GM19438 (cell line): ENCODE data around the gene PSMB11.
"Not testable (repeated sequence)": the region's sequence is repeated elsewhere in the genome, so short reads cannot be mapped to it uniquely, and the experiment has no call there.

ENCODE experiments used
- ATAC-seq: cut with Tn5 transposase; IDR thresholded peaks from one replicate; pipeline ENCODE4 v1.9.1; 2021; ENCODE audit warnings: low read depth; ENCODE audit not compliant: unreplicated experiment

Gene PSMB11, protein sequence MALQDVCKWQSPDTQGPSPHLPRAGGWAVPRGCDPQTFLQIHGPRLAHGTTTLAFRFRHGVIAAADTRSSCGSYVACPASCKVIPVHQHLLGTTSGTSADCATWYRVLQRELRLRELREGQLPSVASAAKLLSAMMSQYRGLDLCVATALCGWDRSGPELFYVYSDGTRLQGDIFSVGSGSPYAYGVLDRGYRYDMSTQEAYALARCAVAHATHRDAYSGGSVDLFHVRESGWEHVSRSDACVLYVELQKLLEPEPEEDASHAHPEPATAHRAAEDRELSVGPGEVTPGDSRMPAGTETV

DNA sequence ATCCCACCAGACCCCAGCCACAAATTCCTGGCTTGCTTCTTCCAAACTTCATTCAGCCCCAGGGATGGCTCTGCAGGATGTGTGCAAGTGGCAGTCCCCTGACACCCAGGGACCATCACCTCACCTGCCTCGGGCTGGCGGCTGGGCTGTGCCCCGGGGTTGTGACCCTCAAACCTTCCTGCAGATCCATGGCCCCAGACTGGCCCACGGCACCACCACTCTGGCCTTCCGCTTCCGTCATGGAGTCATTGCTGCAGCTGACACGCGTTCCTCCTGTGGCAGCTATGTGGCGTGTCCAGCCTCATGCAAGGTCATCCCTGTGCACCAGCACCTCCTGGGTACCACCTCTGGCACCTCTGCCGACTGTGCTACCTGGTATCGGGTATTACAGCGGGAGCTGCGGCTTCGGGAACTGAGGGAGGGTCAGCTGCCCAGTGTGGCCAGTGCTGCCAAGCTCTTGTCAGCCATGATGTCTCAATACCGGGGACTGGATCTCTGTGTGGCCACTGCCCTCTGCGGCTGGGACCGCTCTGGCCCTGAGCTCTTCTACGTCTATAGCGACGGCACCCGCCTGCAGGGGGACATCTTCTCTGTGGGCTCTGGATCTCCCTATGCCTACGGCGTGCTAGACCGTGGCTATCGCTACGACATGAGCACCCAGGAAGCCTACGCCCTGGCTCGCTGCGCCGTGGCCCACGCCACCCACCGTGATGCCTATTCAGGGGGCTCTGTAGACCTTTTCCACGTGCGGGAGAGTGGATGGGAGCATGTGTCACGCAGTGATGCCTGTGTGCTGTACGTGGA is at the start of gene PSMB11:
PSMB11 (plus strand) TSS at position 51 of the 804 bp plus-strand sequence; CDS start at position 65, 14 bp downstream.
- ATAC-seq, result no peak

DNA sequence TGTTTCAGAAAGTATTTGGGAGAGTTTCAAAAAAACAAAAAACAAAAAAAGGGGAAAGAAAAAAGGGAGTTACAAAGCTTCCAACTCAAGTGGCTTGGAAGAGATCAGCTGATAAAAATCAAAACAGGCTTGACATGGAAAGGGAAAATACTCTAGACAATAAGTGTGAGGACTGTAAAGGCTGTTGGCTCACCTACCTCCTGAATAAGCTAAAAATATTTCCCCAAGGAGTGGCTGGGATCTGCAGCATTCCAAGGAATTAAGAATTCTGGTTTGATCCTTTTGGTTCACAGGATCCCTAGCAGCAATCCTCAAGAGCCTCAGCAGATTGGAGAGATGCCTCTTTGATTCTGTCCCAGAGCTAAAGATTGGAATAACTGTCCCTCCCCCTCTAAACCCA is 48.5 kb upstream of the PSMB11 start:
- no peak for ATAC-seq

DNA sequence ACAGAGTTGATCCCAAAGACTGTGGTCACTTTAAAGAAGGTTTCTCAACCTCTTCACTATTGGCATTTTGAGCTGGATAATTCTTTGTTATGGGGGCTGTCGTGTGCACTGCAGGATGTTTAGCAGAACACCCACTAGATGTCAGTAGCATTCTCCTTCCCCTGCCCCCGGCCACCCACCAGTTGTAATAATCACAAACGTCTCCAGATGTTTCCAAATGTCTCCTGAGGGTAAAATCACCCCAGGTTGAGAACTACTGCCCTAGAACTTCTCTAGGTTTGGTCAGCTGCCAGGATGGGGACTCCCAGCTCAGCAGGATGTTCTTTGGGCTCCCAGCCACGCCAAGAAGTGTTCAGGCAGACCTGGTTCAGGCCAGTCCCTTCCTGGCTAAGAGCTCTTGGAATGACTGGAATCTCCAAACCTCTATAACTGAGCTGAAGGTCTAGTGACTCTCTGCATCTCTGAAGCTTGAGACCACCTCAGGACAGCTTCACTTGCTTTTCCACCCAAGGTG is 47.2 kb upstream of the PSMB11 start:
- no peak for ATAC-seq

DNA sequence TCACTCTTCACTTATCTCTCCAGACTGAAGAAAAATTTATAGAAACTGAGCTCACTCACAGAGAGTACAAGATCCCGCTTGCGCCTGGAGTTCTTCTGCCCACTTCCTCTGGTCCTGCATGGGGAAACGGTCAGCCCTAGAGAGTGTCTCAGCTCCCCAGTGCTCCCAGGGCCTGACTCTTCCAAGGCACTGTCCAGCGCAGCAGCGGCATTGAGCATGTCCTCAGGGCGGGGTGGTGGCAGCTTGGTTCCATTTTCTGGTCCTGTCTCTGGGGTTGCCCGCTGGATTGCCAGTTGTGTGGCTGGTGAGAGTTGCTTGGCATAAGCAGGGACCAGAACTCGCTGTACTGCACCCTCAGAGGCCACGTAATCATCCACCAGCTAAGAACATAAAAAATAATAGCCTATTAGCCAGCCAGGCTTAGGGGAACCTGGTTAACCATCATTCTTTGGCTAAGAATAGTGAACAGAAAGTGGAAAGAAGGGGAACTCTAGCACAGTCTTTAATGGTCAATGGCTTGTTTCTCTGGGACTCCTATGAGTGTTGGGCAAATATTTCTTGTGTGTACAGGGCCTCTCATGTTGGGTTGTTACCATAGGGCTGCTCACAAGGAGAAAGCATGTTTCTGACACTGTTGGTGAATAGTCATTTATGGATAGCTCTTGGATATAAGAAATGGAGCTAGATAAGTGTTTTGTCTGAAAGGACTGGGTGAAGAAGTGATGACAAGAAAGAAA is 46.0 kb upstream of the PSMB11 start:
- no peak for ATAC-seq

DNA sequence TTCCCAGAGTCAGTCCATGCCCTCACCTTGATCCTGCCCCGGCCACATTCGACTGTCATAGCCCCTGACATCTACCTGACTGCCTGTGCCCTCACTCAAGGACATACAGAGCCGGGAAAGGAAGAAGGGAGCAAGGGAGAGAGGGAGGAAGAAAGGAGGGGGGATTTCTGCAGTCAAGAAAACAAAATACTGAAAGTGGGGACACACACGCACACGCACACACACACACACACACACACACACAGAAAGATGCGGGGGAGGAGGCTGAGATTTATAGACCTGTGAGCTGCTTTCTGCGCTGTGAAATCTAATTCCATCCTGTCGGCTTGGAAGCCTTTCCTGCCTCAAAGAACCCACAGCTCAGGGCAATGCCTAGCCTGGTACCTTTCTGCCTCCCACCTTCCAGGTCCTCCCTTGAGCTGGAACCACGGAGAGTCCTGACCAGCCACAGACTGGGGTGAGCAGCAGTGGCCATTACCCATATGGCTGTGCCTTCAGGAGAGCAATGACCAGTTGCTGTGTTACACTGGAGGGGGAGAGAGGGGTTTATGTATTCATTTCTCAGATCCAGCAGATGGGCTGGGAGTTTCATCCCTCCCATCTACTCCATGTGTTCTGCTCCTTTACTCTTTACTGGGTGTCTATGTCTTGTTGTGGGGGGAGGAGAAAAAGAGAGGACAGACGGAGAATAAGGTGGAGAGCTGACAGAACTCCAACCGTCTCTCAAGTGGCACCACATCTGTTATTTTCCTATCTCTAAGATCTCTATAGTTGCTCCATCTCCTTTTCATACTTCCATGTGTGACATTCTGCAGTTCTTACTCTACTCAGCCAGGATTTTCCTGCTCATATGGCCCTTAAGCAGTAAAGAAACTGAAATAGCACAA is 45.0 kb upstream of the PSMB11 start:
- no peak for ATAC-seq

DNA sequence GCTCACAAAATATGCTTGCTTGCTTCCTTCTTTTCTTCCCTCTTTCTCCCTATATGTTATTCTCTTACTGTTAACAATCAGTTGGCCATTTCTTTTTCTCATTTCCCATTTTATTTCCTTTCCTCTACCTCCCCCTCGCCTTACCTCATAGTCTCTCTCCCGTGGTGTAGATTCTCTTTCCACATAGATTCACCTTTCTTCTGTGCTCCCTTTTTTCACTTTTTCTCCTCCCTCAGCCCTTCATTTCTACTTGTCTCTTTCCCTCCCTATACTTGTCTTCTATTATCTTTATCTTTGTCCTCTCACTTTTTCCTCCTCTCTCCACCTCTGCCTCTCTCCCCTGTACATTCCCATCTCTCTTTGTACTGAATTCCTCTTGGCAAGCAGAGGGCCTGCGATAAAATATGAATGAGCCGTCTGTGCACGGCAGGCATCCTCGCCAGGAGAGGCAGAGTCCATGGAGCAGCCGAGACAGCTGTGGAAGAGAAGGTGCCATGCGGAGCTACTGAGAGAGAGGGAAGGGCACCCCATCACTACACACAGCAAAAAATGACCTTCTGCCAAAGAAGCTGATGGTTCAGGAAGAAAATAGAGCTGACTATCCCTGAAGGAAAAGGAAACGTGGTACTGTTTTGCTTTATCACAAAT is 44.2 kb upstream of the PSMB11 start:
- ATAC-seq, result no peak

DNA sequence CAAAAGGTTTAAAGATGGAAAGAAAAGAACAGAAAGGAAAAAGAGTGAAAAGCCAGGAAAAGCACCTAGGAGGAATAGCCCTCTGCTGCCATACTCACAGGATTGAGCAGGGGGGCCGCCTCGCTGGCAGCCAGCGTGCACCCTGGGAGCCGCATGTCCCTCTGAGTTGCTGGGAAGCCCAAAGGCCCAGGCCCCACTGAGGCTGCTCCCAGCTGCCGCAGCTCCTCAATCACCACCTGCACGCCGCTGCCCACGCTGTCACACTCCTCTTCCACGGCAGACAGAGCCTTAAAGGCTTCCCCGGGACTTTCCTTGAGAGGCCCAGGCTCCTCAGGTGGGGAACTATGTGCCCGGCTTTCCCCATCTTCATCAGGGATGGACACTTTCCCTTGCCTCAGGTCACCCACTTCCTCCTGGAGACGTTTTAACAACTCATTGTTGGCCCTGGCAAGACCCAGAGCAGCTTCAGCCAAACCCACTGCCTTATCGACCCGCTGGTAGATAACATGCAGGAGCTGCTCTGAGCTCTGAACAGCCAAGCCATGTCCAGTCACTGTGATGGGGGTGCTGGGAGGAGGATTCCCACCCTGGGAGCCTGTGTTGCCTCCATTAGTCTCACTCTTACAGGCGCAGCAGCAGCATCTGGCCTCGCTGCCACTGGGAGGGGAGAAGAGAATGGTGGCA is 43.5 kb upstream of the PSMB11 start:
- ATAC-seq, result no peak

DNA sequence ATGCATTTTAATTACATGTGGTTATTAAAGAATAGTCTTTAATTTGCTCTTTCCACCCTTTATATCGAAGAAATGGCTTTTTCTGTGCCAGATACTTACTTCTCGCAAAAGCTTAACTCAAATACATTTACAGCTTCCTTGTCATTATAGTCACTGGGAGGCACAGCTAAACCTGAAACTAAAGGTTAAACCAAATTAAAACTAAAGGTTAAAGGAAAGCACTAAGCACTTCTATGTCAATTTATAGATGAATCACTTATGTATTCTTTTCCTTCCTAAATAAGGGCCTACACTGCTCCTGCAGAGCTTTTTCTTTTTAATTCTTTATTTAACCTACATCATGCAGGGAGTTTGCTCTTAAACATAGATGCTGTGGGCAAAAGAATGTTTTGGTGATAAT is 41.2 kb upstream of the PSMB11 start:
- no peak for ATAC-seq

DNA sequence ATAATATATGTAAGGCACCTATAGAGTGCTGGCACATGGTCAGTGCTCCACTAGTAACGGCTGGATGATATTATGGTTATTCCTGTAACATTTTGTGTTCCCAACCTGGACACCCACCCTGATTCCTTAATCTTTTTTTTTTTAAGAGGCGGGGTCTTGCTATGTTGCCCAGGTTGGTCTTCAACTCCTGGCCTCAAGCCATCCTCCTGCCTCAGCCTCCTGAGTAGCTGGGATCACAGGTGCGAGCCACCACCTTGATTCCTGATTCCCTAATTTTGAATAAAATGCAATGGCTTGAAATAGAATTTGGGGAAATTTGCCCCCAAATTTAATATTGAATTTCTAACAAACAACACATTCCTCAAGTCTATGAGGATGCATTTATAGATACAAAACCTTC is 39.4 kb upstream of the PSMB11 start:
- no peak for ATAC-seq

DNA sequence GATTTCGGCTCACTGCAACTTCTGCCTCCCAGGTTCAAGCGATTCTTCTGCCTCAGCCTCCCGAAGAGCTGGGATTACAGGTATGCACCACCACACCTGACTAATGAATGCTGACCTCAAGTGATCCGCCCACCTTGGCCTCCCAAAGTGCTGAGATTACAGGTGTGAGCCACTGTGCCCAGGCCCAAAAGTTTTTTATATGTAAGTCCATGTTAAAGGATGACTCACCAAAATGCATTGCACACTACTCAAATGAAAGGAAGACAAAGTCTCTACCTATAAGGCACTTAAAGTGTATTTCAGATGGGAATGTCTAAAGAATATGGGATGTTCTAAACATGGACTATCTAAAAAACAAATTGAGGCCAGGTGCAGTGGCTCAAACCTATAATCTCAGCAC is 37.7 kb upstream of the PSMB11 start:
- ATAC-seq, result not testable (repeated sequence)

DNA sequence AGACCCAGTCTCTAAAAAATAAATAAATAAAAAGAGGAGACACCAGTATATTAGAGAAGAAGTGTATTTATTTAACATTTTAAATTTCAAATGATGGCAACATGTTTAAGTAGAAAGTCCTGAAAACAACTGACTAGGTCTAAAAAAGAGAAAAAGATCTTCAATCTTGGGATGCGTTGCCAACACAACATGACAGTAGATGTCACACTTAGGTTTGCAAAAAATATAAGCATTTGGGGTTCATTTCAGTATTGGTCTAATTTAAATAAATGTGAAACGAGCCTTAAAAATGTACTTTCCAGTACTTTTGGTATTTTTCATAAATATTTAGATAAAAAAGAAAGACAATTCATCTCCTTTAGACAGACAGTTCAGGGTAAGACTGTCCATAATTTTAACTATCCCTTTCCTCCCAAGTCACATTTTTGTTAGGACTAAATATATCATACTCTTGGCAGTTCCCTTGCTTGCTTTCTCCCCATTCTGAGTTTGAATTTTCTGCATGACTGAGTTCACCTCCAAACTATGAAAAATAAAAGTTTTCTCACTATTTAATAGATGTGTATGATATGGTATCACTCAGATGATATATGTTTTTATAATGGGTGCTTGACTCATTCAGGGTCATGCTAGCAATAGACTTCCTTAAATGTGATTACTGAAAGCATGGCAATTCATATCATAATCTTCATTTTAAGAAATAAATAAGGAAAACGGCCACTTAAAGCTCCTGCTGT is 36.4 kb upstream of the PSMB11 start:
- no peak for ATAC-seq

DNA sequence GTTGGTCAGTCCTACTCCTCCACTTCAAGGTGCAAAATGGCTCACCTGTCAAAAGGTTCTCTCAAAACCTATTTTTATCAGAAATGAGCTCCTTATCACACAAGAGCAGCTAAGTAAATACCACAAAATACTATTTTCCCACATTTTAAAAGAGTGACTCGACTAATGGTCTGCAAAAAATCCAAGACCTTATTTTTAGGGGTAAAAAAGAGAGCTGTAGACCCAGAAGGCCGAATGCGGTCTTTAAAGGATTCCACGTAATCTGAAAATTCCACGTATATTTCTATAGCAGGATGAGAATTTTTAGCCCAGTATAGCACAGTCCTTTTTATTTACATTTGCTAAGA is 35.9 kb upstream of the PSMB11 start:
- ATAC-seq, result no peak

DNA sequence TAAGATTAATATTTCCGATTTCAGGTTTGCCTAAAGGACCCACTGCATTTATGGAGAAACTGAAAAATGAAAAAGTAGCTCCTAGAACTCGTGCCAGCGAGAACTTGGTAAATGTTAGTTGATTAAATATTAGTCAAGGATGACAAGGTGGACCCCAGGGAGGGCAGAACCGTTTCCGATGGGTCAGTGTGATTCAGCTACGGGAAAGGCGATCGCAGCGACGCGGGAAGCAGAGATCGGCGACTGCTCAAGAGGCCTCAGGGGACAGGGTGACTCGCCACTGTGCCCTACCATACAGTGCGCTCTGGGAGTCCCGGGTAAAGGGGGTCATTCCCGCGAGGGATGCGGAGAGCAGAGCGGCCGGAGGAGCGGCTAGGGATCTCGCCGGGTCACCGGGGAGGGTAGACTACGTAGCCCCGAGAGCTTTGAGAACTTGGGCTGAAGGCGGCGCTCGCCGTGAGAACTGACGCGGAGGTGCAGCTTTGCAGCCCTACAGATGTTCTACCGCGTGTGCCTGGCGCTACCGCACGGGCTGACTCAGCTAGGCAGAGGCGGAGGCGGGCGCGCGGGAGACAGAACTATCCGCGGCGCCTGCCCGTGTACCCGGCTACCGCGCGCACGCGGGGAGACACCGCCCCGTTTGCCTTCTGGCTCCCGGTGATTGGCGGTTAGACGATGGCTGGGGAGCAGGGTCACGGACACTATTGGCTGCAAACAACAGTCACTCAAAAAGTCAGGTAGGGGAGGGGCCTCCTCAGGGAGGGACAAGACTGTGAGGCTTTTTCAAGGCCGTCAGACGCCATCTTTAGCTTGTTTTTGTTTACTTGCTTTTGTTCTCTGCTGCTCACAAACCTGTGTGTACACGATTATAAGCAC is 35.2 kb upstream of the PSMB11 start:
- peak; percentile 89 for ATAC-seq

DNA sequence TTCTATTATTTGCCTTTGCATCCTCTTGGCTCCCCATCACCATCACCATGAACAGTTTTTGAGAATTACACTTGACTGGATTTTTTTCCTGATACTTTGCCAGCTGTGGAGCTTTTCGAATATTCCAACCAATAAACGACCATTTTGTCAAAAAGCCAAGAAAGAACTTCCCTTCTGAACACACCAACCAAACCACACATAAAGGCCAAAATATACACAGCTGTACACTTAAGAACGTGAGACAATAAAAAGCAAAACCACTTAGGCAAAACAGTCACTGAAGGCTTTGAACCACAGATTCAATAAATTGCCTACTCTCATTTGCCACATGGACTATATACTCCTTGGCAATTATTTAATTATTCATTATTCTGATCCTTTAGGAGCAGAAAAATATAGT is 33.2 kb upstream of the PSMB11 start:
- ATAC-seq, result no peak

DNA sequence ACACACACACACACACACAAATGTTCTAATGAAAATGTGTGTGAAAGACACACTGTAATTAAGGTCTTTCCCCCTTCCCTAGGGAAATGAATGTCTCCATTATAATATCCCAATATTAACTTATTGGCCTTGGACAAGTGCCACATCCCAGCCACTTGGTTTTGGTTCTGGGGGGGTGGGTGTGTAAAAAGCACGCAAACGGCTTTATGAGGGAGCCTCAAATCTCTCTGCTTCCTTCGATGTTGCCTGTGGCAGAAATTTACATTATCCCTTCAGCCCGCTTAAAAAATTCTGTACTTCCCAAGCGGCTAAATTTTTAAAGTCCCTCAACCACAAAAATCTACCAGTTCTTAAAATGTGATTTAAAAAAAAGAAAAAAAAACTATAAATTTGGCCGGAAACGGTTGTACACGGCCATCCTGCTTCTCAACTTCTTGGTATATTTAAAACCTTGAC is 32.5 kb upstream of the PSMB11 start:
- no peak for ATAC-seq

DNA sequence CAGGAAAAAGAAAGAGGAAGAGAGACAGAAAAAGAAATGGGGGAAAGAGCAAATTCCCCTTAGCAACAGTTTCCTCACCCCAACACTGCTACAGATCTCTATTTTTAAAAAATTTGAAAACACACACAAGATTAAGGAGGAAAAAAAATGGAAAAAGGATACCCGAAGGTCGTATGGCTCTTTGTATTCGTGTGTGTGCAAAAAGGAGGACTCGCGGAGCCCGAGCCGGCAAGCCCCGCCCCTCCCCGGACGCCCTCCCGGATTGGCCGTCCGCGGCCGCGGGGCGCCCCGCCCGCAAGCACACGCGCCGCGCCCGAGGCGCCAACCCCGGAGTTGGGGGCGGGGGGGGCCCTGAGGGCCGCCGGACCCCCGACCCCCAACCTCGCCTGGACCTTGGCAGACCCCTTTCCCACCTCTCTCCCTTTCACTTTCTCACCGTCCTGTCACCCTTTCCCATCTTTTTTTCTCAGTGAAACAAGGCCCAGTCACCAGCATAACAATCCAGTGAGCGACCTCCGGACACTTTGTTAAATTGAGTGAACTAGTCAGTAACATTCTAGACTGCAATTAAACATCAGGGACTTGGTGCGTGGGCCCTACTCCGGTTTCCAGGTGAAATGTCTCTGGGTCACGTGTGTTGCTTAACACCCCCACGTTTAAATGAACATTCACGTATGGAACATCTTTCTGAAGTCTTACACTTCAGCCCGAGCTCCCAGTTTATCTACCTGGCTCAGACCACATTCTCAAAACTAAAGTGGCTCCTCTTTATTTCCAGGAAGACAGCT is 31.9 kb upstream of the PSMB11 start, which contains the start of gene C14orf93:
C14orf93 (minus strand) TSS at position 205 of the 788 bp plus-strand sequence. CDS start 11,120 bp downstream, outside the sequence.
- no peak for ATAC-seq
